Endothelial cell of umbilical vein (primary cell): ENCODE data around the gene ZNF385B. TPM values are rescaled to one million over a fixed set of nuclear protein-coding genes. Genes with fewer than 3 reads are reported as not detected.

Experiments
- BruUV-seq: library from RNA; stranded (reverse); fragments of 400-500 nt; replicated peaks from 2 replicates; lab custom pipeline; 2021; lab: Mats Ljungman, UMichigan
- CTCF ChIA-PET: fragments of 300-600, 350-600 bp; sonication (Branson Sonifier 250); formaldehyde crosslinking; loops from one replicate; lab custom pipeline; 2021; ENCODE audit warnings: antibody characterized with exemption, inconsistent platforms; lab: Charles Lee
- POLR2A ChIA-PET: fragments of 300-600, 350-600 bp; sonication (Branson Sonifier 250); formaldehyde crosslinking; loops from one replicate; lab custom pipeline; 2021; ENCODE audit warnings: antibody characterized with exemption, inconsistent platforms; lab: Charles Lee
- DNase-seq: peaks from one replicate; pipeline ENCODE4 v3.0.0-alpha.2; 2011; ENCODE audit warnings: low read depth, low spot score
- FAIRE-seq: peaks from 2 replicates; lab custom pipeline; 2011; peaks lifted over from hg19 to GRCh38; lab: Jason Lieb, UNC
- H2AFZ ChIP-seq: 2 replicates; pipeline ENCODE4 v1.6.0; 2012; ENCODE audit warnings: low read depth, low read length, control low read depth, inconsistent platforms
- H3K27ac ChIP-seq: 2 replicates; pipeline ENCODE4 v1.5.1; 2011; ENCODE audit warnings: low read depth, mild to moderate bottlenecking, control low read depth, low read length, moderate library complexity; ENCODE audit not compliant: insufficient read depth
- H3K27me3 ChIP-seq, 2 experiments: 2 replicates each; pipeline versions ENCODE4 v1.6.0 to v1.6.1; 2011; ENCODE audit warnings: low read length in 2 of 2, mixed read lengths in 1 of 2; ENCODE audit not compliant: control insufficient read depth in 2 of 2, insufficient read depth in 2 of 2
- H3K36me3 ChIP-seq, 2 experiments: 2 replicates in 1 of 2; 3 replicates in 1 of 2; pipeline ENCODE4 v1.5.1; 2011; ENCODE audit warnings: low read length in 2 of 2, mild to moderate bottlenecking in 1 of 2, moderate library complexity in 1 of 2; ENCODE audit not compliant: control insufficient read depth in 2 of 2, insufficient read depth in 2 of 2; ENCODE audit errors: extremely low read depth in 1 of 2
- H3K4me1 ChIP-seq: 3 replicates; pipeline ENCODE4 v1.5.1; 2011; ENCODE audit warnings: mild to moderate bottlenecking, low read length; ENCODE audit not compliant: control insufficient read depth, insufficient read depth; ENCODE audit errors: extremely low read depth
- H3K4me2 ChIP-seq: 2 replicates; pipeline ENCODE4 v1.6.1; 2011; ENCODE audit warnings: low read length, control low read depth, mixed read lengths; ENCODE audit not compliant: insufficient read depth
- H3K4me3 ChIP-seq, 3 experiments: fragments of 200-600 bp in 1 of 3; sonication (generic), shearing (Covaris generic) in 1 of 3; replicated peaks in 1 of 3; 2 replicates each; pipeline ENCODE4 v1.5.1; 2011 to 2016; ENCODE audit warnings: control low read depth in 3 of 3, low read length in 3 of 3, mild to moderate bottlenecking in 2 of 3, inconsistent platforms in 1 of 3, low read depth in 1 of 3, moderate library complexity in 1 of 3; ENCODE audit not compliant: insufficient read depth in 1 of 3
- H3K79me2 ChIP-seq: 2 replicates; pipeline ENCODE4 v1.6.0; 2012; ENCODE audit warnings: low read length, inconsistent platforms; ENCODE audit not compliant: control insufficient read depth, insufficient read depth
- H3K9ac ChIP-seq: replicated peaks from 2 replicates; pipeline ENCODE3; 2011; ENCODE audit warnings: low read length, control low read depth; ENCODE audit not compliant: insufficient read depth; ENCODE audit errors: extremely low read depth
- H3K9me1 ChIP-seq: replicated peaks from 3 replicates; pipeline ENCODE4 v1.6.0; 2011; ENCODE audit warnings: mild to moderate bottlenecking, low read length; ENCODE audit not compliant: control insufficient read depth, insufficient read depth; ENCODE audit errors: extremely low read depth
- H3K9me3 ChIP-seq: replicated peaks from 2 replicates; pipeline ENCODE4 v1.5.1; 2012; ENCODE audit warnings: low read length, inconsistent platforms; ENCODE audit not compliant: control insufficient read depth, insufficient read depth
- H4K20me1 ChIP-seq: replicated peaks from 2 replicates; pipeline ENCODE3; 2011; ENCODE audit warnings: mild to moderate bottlenecking, low read length; ENCODE audit not compliant: control insufficient read depth, insufficient read depth; ENCODE audit errors: extremely low read depth
- CTCF ChIP-seq, 2 donors: IDR thresholded peaks; 1 replicate in 1 of 2; 2 replicates in 1 of 2; pipeline ENCODE4 v1.5.1; 2011; ENCODE audit warnings: low read length in 2 of 2, mild to moderate bottlenecking in 2 of 2, moderate library complexity in 2 of 2, control low read depth in 1 of 2, inconsistent platforms in 1 of 2, low read depth in 1 of 2; ENCODE audit not compliant: insufficient read depth in 1 of 2; ENCODE audit errors: extremely low read depth in 1 of 2
- EZH2 ChIP-seq: IDR thresholded peaks from 2 replicates; pipeline ENCODE4 v1.6.1; 2012; ENCODE audit warnings: borderline replicate concordance, low read depth, mild to moderate bottlenecking, moderate library complexity, low read length, inconsistent platforms; ENCODE audit not compliant: severe bottlenecking
- FOS ChIP-seq: IDR thresholded peaks from 2 replicates; pipeline ENCODE4 v1.6.1; 2011; ENCODE audit warnings: mild to moderate bottlenecking, low read length, moderate library complexity, borderline replicate concordance; ENCODE audit not compliant: insufficient read depth
- GATA2 ChIP-seq: IDR thresholded peaks from 2 replicates; pipeline ENCODE4 v1.7.0; 2011; ENCODE audit warnings: low read depth, mild to moderate bottlenecking, moderate library complexity, mixed read lengths, low read length; ENCODE audit not compliant: insufficient read length, insufficient read depth
- JUN ChIP-seq: IDR thresholded peaks from 2 replicates; pipeline ENCODE4 v1.6.1; 2011; ENCODE audit warnings: borderline replicate concordance, low read depth; ENCODE audit not compliant: insufficient read length, insufficient read depth
- MYC ChIP-seq: IDR thresholded peaks from one replicate; pipeline ENCODE4 v1.6.1; 2011; ENCODE audit warnings: mild to moderate bottlenecking, low read depth, low read length
- POLR2A ChIP-seq: IDR thresholded peaks from 2 replicates; pipeline ENCODE4 v1.6.1; 2012; ENCODE audit warnings: low read depth, mild to moderate bottlenecking, control low read depth, low read length
- POLR2AphosphoS5 ChIP-seq: IDR thresholded peaks from 2 replicates; pipeline ENCODE4 v1.6.1; 2012; ENCODE audit warnings: low read depth, mild to moderate bottlenecking, control low read depth, low read length, moderate library complexity; ENCODE audit not compliant: insufficient read depth
- dilution Hi-C: fragments of 300-500 bp; cut with MboI; formaldehyde crosslinking; loops from one replicate; pipeline ENCODE4 v1.15.0; 2019; ENCODE audit warnings: low sequenced_read_pairs; ENCODE audit not compliant: extremely low pct_ligation_motif_present
- intact Hi-C: fragments of 100-400 bp; cut with micrococcal nuclease; formaldehyde crosslinking; loops from one replicate; pipeline ENCODE4 v1.10.0; 2022
- polyA plus RNA-seq, 4 experiments: library from polyadenylated mRNA; depleted of rRNA in 3 of 4; stranded (reverse) in 3 of 4; unstranded in 1 of 4; fragments of >200 nt; gene quantifications; 2 replicates each; pipeline versions ENCODE4 v1.2.1 to v1.2.3, GENCODE V29; 2011 to 2012; ENCODE audit warnings: missing spikeins in 1 of 4
- total RNA-seq: library from RNA; stranded (reverse); gene quantifications from 2 replicates; pipeline ENCODE4 v1.2.3, GENCODE V29; 2021
- TF ChIP-seq, protein P1 (sequence below): IDR thresholded peaks from 2 replicates; pipeline ENCODE4 v1.6.1; 2011; ENCODE audit not compliant: insufficient read depth, insufficient read length

Gene ZNF385B
- total and polyA plus RNA-seq, 2 donors (not counting 3 experiments of a cell fraction or from before 2014, with no cell fraction given), result not detected

- Histone ChIP-seq H3K4me2 (no peak overlapping the region), H4K20me1 (no peaks in the 10 kb centered on the region), H3K9me3 (no peaks in the 10 kb centered on the region), H3K9ac (no peak overlapping the region), H3K4me1 (no peaks in the 10 kb centered on the region), H3K27ac (no peak overlapping the region), H3K79me2 (no peaks in the 10 kb centered on the region), H3K9me1 (no peaks in the 10 kb centered on the region), H3K4me3 (no peak overlapping the region), H2AFZ (no peak overlapping the region), H3K27me3 (peaks cover 49 to 56% of the 10 kb centered on the region in 2 experiments), H3K36me3 (no peaks in the 10 kb centered on the region)
- BruUV-seq, result no TSS peak
- POLR2A ChIA-PET, result no interaction called here
- FAIRE-seq (no peak), DNase-seq (no peak)
- CTCF ChIA-PET, result no interaction called here
- dilution Hi-C loops, result no loop called here
- TF ChIP-seq JUN (no peak), MYC (no peak), FOS (no peak), CTCF (IDR thresholded peaks at IDR 0.05; ENCODE audit: extremely low read depth in 1 of 2, insufficient read depth in 1 of 2, low read depth in 1 of 2, low read length in 2 of 2) (no peak), EZH2 (no peak), GATA2 (no peak), POLR2A (no peak), POLR2AphosphoS5 (no peak)
- TF ChIP-seq, protein P1, sequence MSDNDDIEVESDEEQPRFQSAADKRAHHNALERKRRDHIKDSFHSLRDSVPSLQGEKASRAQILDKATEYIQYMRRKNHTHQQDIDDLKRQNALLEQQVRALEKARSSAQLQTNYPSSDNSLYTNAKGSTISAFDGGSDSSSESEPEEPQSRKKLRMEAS, result no peak
- intact Hi-C loops, result no loop called here
Observed at GRCh38 chr2:179859523-179859922, 1.9 kb downstream of the ZNF385B start.
